ENCODE results near the gene CEMP1.

The CEMP1 gene

DNA sequence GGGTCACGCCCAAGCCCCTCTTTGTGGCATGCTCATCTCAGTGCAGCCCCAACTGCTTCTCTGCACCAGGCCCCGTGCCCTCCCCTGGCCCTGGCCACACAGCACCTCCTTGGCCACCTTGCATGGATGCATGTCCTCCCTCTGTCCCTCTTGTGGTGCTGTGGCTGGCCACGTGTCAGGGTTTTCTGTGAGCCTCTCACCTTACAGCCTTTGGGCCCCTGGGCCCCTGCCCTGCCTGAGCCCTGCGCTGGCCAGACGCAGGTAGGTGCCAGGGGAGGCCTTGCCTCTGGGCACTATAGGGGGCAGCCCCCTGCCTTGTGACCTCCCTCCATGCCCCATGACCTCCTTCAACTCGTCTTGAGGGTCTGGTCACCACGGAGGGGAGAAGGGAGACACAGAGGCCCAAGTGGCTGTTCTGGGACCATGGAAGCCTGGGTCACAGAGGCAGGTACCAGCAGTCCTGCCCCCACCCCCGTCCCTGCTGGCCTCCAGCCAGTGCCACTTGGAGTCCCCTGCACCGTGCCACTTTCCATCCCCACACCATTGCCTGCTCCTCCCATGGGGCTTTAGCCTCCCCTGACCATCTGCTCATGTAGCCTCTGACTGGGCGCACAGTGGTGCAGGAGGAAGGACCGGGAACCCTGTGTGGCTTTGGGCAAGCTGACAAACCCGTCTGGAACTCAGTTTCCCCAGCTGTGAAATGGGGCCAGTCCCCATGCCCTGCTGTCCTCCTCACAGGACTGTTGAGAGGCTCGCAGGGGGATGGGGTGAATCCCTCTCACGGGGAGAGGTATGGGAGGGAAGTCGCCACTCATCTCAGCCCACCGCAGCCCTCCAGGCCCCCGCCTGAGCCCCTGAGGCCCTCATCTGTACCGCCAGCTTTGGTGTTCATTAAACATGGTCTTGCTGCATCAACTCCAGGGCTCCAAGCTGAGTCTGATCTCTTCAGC lies 29.0 kb downstream of the CEMP1 start:
- no peak for DNase-seq (ENCODE audit: low read depth in 2 of 2)

DNA sequence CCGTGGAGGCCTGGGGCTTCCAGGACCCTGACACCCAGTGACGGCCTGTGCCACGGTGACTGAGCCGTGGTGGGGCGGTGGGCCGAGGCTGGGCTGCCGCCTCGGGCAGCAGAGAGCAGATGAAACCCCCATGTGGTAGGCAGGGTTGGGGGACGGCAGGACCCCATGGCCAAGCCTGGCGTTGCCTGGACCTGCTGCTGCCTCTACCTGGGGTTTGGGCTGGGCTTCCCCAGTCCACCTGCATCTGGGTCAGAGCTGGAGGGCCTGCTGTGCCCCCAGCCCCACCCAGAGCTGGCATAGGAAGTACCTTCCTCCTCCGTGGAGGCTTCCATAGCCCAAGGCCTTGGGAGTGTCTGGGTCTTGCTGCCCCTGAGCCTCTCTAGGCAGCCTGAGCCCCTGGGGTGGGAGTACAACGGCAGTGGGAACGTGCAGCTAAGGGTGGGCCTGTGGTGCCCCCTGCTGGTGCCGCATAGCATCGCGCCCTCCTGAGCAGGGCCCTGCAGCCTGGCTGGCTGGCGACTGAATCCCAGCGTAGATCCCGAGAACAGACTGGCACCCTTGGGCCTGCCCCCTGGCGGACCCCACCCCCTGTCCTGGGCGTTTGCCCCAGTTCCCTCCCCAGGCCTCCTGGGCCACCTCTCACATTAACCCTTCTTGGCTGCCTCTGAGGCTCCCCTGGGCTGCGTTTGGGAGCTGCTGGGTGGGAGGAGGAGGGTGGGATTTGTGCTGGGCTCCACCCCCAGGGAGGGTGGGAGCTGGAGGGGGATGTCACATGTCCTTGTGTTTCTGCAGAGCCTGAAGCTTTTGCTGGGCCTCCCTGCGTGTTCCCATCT lies 30.1 kb downstream of the CEMP1 start:
- peak; percentile 64 to 65 for DNase-seq (ENCODE audit: low read depth in 2 of 2)

DNA sequence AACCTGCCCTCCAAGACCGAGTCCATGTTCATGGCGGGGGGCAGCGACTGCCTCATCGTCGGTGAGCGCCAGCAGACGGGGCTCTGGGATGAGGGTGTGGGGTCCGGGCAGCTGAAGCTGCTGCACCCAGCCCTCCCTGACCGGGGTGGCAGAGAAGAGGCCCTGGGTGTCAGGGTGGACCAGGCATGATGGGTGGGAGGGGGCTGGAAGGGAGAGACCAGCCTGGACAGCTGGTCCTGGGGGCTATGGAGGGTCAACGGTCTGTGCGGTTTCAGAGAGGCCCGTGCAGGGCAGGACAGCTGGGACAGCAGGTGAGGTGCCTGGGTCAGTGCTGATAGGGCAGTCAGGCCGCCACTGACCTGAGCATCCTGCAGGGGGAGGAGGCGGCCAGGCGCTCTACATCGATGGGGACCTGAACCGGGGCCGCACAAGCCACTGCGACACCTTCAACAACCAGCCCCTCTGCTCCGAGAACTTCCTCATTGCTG lies 30.7 kb downstream of the CEMP1 start:
- DNase-seq (ENCODE audit: low read depth in 2 of 2), result no peak

DNA sequence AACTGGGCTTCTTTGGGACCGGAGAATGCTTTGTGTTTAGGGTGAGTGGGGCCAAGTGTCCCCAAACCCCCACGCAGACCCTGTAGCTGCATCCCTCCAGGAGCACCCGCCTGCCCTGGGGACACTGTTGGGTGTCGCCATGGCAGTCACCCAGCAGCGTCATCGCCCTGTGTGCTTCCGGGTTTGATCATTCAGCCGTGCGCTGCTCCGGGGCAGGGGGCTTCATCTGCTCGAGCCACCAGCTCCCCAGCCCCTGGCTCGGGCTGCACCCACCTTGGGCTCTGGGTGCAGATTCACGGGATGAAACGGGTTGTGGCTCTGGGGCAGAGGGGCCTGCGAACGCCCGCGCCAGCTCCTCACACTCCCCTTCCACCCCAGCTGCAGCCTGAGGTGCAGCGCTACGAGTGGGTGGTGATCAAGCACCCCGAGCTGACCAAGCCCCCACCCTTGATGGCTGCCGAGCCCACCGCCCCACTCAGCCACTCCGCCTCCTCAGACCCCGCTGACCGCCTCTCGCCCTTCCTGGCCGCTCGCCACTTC lies 31.2 kb downstream of the CEMP1 start:
- no peak for DNase-seq (ENCODE audit: low read depth in 2 of 2)

DNA sequence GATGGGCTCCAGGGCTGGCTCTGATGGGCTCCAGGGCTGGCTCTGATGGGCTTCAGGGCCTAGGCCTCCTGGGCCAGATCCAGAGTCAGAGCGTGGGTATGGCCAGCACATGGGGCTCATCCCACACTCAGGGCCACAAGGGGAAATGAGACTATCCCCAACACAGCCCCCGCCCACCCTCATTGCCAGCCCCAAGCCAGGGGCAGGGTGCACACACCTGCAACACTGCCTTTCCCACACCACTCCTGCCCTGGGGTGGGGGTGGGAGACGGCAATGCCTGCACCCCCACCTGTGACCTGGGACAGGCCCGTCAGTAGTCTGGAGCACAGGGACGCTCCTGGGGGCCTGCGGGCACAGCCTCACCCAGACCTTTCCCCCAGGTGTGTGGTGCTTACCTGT lies 31.8 kb downstream of the CEMP1 start:
- DNase-seq (ENCODE audit: low read depth in 2 of 2), result no peak

DNA sequence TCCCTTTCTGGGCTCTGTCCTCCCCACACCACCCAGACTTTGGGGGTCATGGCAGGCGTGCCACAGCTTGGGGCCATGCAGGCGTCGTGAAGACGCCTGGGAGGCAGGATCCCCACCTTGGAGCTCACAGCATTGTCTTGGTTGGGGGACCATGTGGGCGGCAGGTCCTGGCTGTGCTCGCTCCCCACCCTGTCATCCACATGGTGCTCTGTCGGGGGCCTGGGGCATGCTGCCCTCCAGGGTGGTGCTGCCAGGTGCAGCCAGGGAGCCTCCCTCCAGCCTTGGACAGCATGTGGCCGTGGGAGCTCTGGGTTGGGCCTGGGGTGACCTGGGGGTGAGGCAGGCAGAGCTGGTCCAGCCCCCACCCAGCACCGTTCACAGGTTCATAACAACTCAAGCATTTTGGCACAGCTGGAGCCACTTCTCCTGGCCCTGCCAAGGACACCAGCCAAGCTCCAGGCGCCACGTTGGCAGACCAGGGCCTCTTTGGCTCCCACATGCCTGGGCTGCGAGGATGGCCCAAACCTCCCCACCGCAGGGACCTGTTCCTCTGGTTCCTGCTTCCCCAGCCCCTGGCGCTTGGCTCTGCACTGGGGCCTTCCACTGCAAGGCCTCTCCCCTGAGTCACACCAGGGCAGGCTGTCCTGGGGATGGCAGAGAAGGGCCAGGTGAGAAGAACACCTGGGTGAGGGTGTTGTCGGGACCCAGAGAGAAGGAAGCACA lies 32.5 kb downstream of the CEMP1 start:
- DNase-seq (ENCODE audit: low read depth in 2 of 2), result no peak

DNA sequence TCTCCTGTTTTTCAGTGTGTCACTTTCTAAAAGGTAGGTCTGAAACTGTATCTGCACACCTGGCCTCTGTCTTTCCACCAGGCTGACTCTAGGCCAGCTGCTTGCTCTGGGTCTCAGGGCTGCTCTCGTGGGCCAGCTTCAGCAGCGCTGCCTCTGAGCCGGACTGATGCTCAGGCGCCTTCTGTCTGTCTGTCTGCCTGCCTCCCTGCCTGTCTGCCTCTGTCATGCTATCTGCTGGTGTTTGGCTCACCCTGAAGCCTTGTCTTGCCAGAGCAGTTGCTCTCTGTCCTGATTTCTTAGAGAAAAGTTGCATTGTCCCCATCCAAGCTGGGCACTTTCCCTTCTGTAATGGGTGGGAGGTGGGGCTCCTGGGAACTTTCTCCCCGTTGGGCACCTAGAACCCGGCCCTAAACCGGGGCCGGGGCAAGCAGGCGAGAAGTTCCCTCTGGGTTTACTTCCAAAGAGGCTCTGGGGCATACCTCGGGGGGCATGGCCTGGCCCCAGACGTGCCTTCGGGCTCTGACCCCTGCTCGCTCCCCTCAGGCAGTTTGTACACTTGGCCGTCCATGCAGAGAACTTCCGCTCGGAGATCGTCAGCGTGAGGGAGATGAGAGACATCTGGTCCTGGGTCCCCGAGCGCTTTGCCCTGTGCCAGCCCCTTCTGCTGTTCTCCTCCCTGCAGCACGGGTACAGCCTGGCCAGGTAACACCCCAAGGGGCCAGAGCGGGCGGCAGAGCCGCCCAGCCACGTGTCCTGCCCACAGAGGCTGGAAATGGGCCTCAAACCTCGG lies 33.3 kb downstream of the CEMP1 start:
- no peak for DNase-seq (ENCODE audit: low read depth in 2 of 2)

DNA sequence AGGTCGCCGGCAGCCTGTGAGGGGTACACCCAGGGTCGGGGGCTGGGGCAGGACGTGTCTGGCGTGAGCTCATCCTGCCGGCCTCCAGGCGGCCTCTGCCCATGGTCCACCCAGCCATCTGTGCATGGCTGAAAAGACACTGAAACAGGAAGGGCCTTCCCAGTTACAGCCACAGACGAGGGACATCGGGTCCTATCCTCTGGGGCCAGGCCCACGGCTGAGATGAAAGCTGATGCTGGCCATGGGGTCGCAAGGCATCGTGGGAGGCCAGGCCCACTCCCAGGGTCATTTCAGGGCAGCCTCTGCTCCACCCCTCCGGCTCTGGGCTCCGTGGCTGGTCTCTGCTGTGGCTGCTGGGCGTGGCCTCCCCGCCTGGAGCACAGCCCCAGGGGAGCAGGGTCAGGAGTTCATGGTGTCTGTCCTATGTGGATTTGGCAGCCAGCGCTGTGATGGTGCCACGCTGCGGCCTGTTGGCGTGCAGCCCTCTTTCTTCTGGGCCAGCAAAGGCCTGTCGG lies 34.0 kb downstream of the CEMP1 start:
- no peak for DNase-seq (ENCODE audit: low read depth in 2 of 2)

DNA sequence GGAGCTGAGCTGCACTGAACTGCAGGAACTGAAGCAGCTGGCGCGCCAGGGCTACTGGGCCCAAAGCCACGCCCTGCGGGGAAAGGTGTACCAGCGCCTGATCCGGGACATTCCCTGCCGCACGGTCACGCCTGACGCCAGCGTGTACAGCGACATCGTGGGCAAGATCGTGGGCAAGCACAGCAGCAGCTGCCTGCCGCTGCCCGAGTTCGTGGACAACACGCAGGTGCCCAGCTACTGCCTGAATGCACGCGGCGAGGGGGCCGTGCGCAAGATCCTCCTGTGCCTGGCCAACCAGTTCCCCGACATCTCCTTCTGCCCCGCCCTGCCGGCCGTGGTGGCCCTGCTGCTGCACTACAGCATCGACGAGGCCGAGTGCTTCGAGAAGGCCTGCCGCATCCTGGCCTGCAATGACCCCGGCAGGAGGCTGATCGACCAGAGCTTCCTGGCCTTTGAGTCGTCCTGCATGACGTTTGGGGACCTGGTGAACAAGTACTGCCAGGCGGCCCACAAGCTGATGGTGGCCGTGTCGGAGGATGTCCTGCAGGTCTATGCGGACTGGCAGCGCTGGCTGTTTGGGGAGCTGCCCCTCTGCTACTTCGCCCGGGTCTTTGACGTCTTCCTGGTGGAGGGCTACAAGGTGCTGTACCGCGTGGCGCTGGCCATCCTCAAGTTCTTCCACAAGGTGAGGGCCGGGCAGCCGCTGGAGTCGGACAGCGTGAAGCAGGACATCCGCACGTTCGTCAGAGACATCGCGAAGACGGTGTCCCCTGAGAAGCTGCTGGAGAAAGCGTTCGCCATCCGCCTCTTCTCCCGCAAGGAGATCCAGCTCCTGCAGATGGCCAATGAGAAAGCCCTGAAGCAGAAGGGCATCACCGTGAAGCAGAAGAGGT lies 34.7 kb downstream of the CEMP1 start:
- DNase-seq (ENCODE audit: low read depth in 2 of 2), result no peak

DNA sequence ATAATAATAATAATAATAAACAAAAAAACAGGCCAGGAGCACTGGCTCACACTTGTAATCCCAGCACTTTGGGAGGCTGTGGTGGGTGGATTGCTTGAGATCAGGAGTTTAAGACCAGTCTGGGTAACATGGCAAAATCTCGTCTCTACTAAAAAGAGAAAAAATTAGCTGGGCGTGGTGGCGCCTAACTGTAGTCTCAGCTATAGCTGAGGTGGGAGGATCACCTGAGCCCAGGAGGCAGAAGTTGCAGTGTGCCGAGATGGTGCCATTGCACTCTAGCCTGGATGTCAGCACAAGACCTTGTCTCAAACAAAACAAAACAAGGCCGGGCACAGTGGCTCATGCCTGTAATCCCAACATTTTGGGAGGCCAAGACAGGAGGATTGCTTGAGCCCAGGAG lies 36.2 kb downstream of the CEMP1 start:
- DNase-seq (ENCODE audit: low read depth in 2 of 2), result no peak

DNA sequence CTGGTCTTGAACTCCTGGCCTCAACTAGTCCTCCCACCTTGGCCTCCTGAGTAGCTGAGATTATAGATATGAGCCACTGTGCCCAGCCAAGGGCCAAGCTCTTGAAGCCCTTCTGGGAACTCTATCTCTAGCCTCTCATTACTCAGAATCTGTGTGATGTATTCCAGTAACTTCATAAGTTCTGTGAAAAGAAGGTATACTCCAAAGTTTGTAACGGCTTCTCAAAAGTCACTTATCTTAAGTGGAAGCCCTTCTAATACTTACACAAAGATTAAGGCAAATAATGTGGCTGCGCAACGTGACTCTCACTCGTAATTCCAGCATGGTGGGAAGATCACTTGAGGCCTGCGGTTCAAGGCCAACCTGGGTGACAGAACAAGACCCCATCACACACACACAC lies 36.6 kb downstream of the CEMP1 start:
- DNase-seq (ENCODE audit: low read depth in 2 of 2), result no peak

DNA sequence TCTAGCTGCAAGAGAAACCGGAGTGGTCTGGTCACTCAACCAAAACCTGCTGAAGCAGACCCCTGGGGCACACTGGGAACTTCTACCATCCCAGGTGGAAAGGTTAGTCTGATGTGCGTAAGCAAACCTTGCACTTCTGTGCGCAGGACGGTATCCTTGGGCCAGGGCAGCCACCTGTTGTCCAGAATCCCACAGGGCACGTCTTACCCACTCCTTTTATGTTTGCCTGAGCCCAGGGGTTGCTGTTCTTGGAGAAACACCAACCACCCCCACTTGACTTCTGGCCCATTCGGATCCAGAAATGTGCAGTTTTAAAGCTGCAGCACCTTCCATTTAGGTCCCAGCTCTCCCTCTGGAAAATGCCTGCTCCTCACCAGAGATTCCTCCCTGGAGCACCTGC lies 37.6 kb downstream of the CEMP1 start:
- no peak for DNase-seq (ENCODE audit: low read depth in 2 of 2)

DNA sequence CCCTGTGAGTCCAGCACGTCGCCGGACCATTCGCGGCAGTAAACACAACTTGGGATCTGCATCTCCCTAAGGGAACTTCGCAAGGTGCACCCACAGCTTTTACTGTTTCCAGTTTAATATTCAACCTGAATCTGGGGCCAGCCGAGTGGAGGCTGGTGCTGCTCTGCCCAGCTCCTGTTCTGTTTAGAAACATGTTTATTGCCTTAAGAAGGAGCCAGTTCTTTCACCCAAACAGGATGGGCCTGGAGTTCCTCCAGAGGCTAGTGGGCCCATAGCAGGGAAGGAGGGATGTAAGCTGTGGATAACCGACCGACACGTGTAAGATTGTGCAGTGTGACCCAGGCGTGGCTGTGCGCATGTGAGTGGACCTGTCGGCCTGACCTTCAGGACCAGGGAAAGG lies 38.9 kb downstream of the CEMP1 start:
- no peak for DNase-seq (ENCODE audit: low read depth in 2 of 2)

DNA sequence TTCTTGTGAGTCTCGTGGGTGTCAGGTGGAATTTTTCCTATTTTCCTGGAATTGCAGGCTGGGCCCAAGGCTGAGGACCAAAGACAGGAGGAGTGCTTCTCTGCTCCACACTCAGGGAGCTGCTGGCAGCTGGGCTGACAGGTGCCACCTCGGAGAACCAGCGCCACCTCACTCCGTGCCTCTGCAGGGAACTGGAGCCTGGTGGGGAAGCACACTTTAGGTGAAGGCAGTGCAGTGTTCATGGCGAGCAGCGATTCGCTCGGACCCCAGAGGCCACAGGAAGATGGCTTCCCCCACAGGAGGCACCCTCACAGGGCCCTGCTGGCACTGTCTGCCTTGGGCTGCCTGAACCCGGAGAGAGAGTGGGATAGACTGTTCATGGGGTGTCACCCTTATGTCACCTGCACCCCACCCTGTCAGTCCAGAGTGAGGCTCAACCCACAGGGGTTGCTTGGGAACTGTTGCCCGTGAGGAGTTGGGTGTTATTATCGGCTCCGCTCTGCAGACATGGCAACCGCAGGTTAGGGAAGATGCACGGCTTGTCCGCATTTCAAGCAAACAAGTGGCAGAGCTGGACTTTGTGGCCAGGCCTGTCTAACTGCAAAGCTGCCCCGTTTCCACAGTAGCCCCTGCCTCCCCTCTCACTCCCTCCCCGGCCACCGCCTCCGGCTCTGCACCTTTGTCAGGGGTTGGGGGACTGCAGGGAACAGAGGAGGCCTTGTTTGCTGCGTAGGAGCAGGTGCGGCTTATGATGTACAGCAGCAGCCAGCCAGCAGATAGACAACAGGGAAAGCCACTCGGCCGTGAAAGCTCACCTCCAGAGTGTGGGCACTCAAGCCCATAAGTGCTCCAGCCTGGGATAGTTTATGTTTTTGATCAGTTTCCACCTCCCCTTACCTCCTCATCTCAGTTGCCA lies 40.8 kb downstream of the CEMP1 start:
- DNase-seq (ENCODE audit: low read depth in 2 of 2), result no peak

DNA sequence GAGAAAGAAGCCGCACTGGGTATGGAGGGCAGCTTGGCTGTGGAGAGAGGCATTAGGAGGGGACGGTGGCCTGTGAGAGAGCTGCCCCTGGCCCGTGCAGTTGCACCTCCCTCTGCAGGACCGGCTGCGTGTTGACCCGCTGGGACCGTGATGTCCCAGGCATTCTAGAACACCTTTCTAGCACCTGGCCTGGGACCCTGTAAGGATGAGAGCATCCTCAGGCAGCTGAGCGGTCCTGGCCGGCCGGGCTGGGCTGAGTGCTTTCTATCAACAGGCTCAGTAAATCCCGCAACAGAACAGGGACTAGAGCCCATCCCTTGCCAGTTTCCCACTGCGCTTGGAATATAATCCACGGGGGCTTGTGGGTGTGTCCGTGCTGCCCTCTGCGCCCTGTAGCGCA lies 41.6 kb downstream of the CEMP1 start:
- no peak for DNase-seq (ENCODE audit: low read depth in 2 of 2)

DNA sequence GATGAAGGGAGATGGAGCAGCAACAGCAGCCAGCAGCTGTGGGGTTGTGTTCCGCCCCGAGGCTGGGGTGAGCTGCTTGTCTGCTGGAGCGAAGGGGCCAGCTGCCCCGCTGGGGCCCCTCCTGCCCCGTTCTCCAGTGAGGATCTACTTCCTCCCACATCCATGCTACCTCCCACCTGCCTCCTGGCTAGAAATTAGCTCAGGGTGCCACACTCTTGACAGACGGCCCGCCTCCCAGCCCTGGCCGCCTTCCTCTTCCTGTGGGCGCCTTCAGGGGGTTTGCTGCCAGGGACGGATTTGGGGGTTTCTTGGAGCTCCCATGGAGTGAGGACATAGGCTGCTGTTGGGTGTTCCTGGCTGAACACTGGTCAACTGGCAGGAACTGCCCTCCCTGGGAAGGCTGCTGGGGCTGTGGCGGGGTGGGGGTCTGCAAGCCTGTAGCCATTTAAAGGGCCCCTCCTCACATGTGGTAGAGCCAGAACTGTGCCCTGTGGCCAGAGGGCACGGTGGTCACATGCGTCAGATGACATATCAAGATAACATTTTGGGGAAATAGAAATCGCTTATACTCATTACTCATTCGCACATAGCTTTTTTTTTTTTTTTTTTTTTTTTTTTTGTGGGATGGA lies 43.2 kb downstream of the CEMP1 start:
- no peak for DNase-seq (ENCODE audit: low read depth in 2 of 2)

DNA sequence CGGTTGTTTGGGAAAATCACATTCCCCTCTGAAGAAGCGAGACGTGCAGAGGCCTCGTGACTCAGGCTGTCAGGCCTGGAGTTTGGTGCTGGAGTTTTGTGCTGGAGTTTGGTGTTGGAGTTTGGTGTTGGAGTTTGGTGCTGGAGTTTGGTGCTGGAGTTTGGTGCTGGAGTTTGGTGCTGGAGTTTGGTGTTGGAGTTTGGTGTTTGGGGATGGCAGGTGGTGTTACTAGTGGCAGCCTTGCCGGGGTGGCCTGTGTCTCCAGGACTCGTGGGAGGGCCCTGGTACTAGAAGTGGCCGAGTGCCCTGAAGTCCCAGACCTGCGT lies 43.7 kb downstream of the CEMP1 start:
- DNase-seq (ENCODE audit: low read depth in 2 of 2), result no peak

Measured in stimulated activated CD8-positive, alpha-beta memory T cell treated with anti-CD3 and anti-CD28 coated beads, Interleukin-7, amount 100 ng/mL, for 1 hour (primary cell).